ENCODE results near the gene CLASP1. TPM values are rescaled to one million over a fixed set of nuclear protein-coding genes. Genes with fewer than 3 reads are reported as not detected.
A peak's percentile ranks its signal among the peaks of the same experiment; 100 is the strongest.

CLASP1 gene
- total and polyA plus RNA-seq, 2 of the 8 experiments (the other 6 are each of a cell fraction or from before 2014, with no cell fraction given): 7.3 to 53.9 TPM

GRCh38 chr2:121649596-121650314 is 493 bp upstream of the CLASP1 start:
- Histone ChIP-seq H4K8ac (ENCODE audit: extremely low read depth, insufficient read depth, low read length) (peak overlapping the region; percentile 86; the same call in 1 of the 2 replicates), H4K5ac (ENCODE audit: insufficient read length, low read depth, low read length) (peak overlapping the region; percentile 65), H4K20me1 (replicated peaks in 1 of 2; ENCODE audit: control insufficient read depth in 1 of 2, insufficient read depth in 2 of 2, low read length in 2 of 2) (peaks cover 2 to 5% of the 10 kb centered on the region in 2 experiments), H3K36me3 (ENCODE audit: control insufficient read depth in 2 of 4, insufficient read depth in 4 of 4, low read length in 3 of 4) (no peaks in the 10 kb centered on the region), H2BK120ac (replicated peaks; ENCODE audit: low read depth, low read length) (no peak overlapping the region), H3K9me3 (ENCODE audit: insufficient read depth in 2 of 2, low read depth in 1 of 2, low read length in 1 of 2) (no peaks in the 10 kb centered on the region), H3K18ac (ENCODE audit: extremely low read depth, low read length) (peak overlapping the region; percentile 72), H3K4me3 (ENCODE audit: extremely low read depth in 1 of 4, insufficient read depth in 2 of 4, low read depth in 3 of 4, low read length in 4 of 4) (peak overlapping the region; percentile 77 to 91 (median 82)), H2BK12ac (ENCODE audit: low read depth, low read length) (no peak overlapping the region), H3K27me3 (replicated peaks in 1 of 4; ENCODE audit: control insufficient read depth in 3 of 4, extremely low read depth in 1 of 4, insufficient read depth in 3 of 4, low read length in 3 of 4) (no peaks in the 10 kb centered on the region), H2AK5ac (ENCODE audit: low read depth, low read length) (no peak overlapping the region; the same call in 1 of the 2 replicates), H3K4me1 (replicated peaks in 1 of 4; ENCODE audit: control insufficient read depth in 3 of 4, insufficient read depth in 4 of 4, low read length in 3 of 4) (peaks cover 0 to 5% (median 2%) of the 10 kb centered on the region in 4 experiments; a peak in 3 of 7 replicates), H2BK5ac (ENCODE audit: low read depth, low read length) (peak overlapping the region; percentile 66), H2AFZ (ENCODE audit: low read length) (peak overlapping the region; percentile 71), H3K9ac (replicated peaks in 1 of 4; ENCODE audit: extremely low read depth in 1 of 4, low read depth in 3 of 4, low read length in 3 of 4) (peak overlapping the region; percentile 58 to 96 (median 80)), H3K23me2 (ENCODE audit: low read depth, low read length) (peaks cover 8% of the 10 kb centered on the region), H3K4ac (replicated peaks; ENCODE audit: insufficient read length, low read depth, low read length) (no peak overlapping the region), H3K79me1 (ENCODE audit: low read depth, low read length) (peaks cover 7% of the 10 kb centered on the region), H2BK15ac (ENCODE audit: low read length) (no peak overlapping the region), H3K4me2 (ENCODE audit: insufficient read depth in 1 of 2, low read depth in 2 of 2, low read length in 2 of 2) (peak overlapping the region; percentile 70 to 98), H3K56ac (replicated peaks; ENCODE audit: insufficient read length, low read depth, low read length) (peak overlapping the region; percentile 33), H3K23ac (ENCODE audit: insufficient read length) (no peak overlapping the region), H3K27ac (ENCODE audit: low read depth, low read length) (peak overlapping the region; percentile 81), H3K79me2 (ENCODE audit: control insufficient read depth in 1 of 2, insufficient read depth in 2 of 2, low read length in 2 of 2) (peaks cover 14 to 50% of the 10 kb centered on the region in 2 experiments), H2BK20ac (ENCODE audit: low read length) (no peak overlapping the region), H3K14ac (ENCODE audit: insufficient read length) (no peak overlapping the region), H4K91ac (replicated peaks; ENCODE audit: insufficient read length, low read length) (peak overlapping the region; percentile 20)
- WGBS, 2 experiments (ENCODE audit: extremely low coverage in 1 of 2, insufficient coverage in 1 of 2, insufficient read length in 1 of 2, insufficient replicate concordance in 2 of 2, low coverage in 1 of 2, low lambda C conversion rate in 2 of 2, missing lambda C conversion rate in 1 of 2): 1% methylated on average over 45 of the region's 45 CpGs; no CpG with 5 or more reads in 1 of the 2 experiments
- ChIA-PET CTCF (ENCODE audit: partially characterized antibody) (interaction anchor here (1.0 to 2.7 kb wide), 5 partner anchors 9 to 117 kb away, joined by 3 to 7 read pairs (median 3); no protein-coding TSS in a partner anchor), POLR2A (ENCODE audit: partially characterized antibody) (interaction anchor here (0.6 to 4.7 kb wide), 26 partner anchors 9 to 177 kb away, joined by 3 to 42 read pairs (median 4); partner anchors contain the start of genes NIFK, RNU4ATAC and TSN)
- FAIRE-seq (no peak), DNase-seq (ENCODE audit: low read depth in 1 of 2, low spot score in 2 of 2) (peak; percentile 91)
- TF ChIP-seq RAD21 (IDR thresholded peaks at IDR 0.05 in 1 of 2, conservative IDR thresholded peaks at IDR 0.05 in 1 of 2; ENCODE audit: low read depth in 2 of 2, low read length in 2 of 2) (0 out of 4 replicates have a peak, but pooled peaks of 1 of the 2 experiments have one; percentile 1), TAF7 (optimal IDR thresholded peaks at IDR 0.05; ENCODE audit: borderline replicate concordance, low read depth, low read length) (peak; percentile 14), CTCF (IDR thresholded peaks at IDR 0.05; ENCODE audit: control extremely low read depth in 1 of 3, insufficient read depth in 1 of 3, low read depth in 1 of 3, low read length in 3 of 3) (no peak), MAFK (IDR thresholded peaks at IDR 0.05; ENCODE audit: low read depth, low read length) (no peak), TBP (IDR thresholded peaks at IDR 0.05; ENCODE audit: low read depth, low read length) (no peak; the same call in none of the 2 replicates), KDM4A (IDR thresholded peaks at IDR 0.05; ENCODE audit: low read depth, low read length, severe bottlenecking) (peak; percentile 74), MAX (IDR thresholded peaks at IDR 0.05) (peak; percentile 59)

Measured in H1 (cell line).